GM18502 (cell line): ENCODE measurements around the gene CDC42EP2.

ENCODE experiments used
- ATAC-seq: cut with Tn5 transposase; IDR thresholded peaks from one replicate; pipeline ENCODE4 v1.9.1; 2021; ENCODE audit warnings: mild to moderate bottlenecking; ENCODE audit not compliant: unreplicated experiment, poor library complexity

The CDC42EP2 gene, protein sequence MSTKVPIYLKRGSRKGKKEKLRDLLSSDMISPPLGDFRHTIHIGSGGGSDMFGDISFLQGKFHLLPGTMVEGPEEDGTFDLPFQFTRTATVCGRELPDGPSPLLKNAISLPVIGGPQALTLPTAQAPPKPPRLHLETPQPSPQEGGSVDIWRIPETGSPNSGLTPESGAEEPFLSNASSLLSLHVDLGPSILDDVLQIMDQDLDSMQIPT

DNA sequence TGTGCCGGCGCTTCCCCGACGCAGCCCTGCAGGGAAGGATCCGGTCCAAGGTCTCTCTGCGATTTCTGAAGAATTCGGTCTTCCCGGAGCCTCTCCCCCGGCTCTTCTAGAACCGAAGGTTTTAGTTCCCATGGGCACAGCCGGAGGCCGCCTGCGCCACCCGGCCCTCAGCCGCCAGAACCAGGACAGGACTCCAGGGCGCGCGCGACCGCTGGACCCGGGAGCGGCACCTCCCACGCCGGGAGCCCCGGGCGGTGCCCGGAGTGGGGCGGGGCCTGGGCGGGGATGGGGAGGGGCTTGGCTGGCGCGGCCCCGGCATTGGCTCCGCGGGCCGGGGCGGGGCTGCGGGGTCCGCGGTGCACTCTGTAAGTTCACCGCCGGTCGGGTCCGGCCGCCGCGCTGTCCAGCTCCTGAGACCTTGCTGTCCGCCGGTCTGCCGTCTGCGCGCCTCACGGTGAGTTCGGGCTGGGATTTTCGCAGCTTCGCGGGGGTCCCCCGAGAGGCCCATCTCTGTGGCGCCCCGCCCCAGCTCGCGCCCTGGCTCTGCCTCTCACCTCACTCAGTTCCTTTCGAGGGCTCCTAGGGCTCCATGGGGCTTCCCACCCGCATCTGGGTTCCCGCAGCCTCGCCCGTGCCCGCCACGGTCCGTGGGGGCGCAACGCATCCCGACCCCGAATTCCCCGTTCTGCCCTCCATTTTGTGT lies at the start of gene CDC42EP2:
TSS of gene CDC42EP2 (plus strand) at position 366 of the 703 bp plus-strand sequence. CDS start 6,033 bp downstream, outside the sequence.
- peak; percentile 83 for ATAC-seq

DNA sequence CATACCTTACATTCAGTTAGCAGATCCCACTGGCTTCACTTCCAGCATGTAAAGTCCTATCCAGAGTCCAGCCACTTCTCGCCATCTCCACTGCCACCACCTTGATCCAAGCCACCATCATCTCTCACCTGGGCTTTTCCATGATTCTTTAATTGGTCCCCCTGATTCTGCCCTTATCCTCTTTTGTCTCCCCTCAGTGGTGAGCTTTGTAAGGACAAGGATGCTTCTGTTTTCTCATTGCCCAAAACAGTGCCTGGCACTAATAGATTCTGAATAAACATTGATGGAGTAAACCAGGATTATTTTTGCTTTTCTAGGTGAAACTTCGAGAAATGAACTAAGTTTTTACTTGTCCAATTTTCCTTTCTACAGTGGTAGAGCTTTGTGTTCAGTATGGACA lies 48.5 kb upstream of the CDC42EP2 start:
- ATAC-seq, result no peak

DNA sequence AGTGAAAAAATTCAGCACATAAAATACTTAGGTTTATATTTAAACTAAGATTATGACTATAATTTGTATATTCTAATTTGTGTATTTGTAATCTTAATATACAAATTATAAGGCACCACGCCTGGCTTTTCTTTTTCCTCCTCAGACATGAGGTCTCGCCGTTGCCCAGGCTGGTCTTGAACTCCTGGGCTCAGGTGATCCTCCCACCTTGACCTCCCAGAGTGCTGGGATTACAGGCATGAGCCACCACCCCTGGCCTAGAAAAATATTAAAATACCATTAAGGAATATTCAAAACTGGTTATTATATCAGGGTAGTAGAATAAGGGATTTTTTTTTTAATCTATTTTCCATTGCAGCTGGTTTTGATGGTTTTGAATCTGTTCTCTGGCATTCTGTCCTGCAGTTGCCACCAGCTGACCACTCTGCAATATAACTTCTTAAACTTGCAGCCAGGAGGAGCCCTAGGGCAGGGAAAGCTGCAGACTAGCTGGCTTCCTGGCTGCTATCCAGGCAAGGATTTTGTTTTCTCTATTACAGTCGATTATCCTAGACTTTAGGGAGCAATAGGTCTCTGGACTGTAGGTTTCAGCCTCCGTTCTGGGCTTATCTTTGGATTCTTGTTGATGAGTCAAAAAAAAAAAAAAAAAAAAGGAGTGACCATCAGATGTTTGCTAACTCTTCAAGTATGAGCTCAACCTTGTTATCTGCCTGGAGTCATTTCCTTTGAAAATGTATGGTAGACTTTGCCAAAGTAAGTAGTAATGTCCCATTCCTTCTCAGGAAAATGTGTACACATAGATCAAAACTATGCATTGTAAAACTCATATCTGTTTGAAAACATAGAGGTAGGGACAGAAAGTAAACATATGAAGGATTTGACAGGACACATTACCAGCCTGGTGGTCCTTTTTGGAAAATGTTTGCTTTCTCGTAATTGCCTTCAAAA lies 39.7 kb upstream of the CDC42EP2 start:
- ATAC-seq, result no peak

DNA sequence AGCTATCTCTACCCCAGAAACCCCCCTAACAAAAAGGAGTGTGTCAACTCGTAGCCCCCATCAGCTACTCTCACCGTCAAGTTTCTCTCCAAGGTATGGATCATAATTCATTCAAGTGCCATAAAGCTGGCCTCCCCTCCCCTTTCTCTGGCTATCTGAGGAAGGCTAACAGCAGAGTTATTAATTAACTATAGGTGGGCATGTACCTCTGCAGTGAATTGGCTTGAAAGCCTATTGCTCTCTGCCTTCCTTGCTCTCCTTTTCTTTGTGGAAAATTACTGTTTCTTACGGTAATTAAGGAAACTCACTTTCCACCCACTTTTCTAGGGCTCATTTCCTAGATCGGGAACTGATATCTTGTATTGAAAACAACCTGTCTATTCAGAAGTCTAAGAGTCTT lies 38.8 kb upstream of the CDC42EP2 start:
- no peak for ATAC-seq

DNA sequence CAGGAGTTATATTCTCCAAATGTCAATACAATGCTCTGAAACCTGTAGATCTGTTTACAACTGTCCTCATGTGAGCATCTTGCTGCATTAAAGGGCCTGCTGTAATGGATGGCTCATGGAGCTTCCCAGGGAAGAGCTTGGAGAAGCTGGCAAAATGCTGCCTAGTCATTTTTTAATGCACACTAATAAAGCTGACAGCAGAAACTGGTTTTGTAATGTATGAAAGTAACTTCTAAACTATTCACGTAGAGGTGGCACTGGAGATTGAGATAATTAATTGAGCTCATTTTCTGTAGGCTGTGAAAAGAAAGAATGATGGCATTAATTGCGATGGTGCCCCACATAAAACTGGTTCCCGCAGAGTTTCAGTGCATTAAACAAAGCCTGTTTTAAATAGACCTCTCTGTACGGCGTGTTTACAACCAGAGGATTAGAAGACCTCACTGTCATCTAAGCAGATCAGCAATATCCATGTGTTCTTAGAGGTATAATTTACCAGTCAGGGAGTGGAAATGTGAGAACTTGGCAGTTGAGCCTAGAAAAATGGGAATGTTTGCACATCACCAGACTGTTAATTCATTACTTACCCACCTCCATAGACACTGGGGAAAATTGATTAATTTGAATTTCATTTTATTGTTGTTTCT lies 36.9 kb upstream of the CDC42EP2 start:
- ATAC-seq, result no peak

DNA sequence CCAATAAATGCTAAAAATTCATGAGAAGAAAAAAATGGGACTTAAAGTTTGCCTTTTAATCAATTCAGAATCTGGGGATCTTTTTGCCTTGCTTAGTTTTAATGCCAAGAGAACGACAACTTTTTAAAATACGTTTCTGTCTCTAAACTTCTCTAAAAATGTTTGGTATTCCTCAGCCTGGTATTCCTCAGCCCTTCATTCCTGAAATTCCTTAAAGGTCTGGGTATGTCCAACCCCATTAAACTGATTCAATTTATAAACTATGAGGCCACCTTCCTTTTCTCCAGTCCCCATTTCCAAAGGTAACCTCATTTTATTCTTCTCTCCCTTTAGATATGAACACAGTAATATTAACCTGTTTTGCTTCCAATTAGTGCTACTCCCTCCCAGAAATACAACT lies 36.3 kb upstream of the CDC42EP2 start:
- ATAC-seq, result no peak

DNA sequence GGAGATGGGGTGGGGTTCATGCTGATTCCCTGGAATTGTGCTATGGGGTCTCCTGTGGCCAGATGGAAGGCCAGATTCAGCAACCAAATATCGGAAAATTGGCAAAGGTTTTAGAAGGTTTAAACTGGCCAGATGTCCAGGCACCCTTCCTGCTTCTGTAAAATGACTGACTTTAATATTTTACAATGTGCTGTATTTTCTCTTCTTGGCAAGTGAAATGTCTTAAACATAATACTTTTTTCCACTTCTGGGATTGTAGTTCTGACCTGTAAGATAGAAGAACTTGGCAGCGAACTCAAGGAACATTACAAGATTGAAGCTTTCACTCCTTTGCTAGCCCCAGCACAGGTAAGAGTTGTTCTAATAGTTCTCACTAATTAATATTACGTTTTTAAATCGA lies 35.4 kb upstream of the CDC42EP2 start:
- ATAC-seq, result no peak

DNA sequence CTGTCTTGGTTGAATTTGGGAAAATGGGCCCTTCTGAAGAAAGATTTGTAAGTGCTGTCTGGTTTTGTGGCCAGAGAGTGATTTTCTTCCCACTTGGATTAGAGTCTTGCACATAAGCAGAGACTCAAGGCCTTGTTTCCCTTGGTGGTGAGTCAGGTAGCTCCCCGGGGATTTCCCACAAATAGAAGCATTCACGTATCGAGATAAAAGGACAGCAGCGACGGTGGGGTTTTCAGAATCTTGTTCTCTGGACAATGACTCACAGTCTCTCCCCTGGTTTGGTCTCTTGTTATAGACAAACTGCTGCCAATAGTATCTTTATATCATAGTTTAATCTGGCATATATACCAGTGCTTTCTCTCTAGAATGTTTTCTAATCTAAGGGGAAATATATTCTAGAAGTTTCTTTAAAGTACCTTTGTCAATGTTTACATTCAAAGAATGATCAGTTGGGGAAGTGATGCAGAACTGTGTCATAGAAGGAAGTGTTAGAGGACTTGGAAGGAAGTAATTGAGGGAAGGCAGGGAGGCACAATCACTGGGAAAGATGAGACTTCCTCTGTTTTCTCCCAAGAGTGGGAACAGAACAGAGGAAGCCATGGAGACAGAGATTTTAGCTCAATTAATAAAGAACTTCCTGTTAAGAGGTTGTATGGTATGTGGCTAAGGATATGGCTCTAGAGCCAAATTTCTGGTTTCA lies 34.8 kb upstream of the CDC42EP2 start:
- ATAC-seq, result no peak

DNA sequence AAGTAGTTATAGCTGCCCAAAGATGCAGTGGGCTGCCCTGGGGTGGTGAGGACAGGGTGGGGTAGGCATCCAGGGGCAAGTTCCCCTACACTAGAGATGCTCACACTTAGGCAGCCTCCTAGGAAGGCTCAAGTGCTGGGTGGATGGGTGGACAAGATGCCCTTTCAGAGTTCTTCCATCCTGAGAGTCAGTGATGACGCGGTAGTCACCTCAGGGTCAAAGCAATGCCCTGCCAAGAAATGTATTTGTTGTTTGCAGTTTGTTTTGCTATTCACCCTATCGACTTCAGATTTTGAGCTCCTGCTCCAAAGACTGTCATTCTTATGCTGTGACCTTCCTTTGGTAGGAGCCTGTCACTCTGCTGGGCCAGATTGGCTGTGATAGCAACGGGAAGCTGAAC lies 34.0 kb upstream of the CDC42EP2 start:
- no peak for ATAC-seq

DNA sequence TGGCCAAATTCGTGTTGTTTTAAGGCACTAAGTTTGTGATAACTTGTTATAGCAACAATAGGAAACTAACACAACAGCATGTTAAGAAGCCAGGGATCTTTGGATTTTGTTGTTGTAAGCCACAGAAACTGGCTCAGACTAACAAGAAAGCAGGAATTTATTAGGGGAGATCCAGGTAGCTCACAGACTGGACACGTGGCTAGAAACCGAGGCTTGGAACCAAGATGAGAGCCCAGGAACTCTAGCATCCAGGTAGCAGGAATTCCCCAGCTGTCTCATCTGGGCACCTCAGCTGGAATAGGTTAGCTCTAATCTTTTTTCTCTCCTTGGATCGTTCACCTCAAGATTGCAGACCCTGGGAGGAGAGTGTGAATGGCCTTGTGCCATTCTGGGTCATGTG lies 28.0 kb upstream of the CDC42EP2 start:
- ATAC-seq, result no peak

DNA sequence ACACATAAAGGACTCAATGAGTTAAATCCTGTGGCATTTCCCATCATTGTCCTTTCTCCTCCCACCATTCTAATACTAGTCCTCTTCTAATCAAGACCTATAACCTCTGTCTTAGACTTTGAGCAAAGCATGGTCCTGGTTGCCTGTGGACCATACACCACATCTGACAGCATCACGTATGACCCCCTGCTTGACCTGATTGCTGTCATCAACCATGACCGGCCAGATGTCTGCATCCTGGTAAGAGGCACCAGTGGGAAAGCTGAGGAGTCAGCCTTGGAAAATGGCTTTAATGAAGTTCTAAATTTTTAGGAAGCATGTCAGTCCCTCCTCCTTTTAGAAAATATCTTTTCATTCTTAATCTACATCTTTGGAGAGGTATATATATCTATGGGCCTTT lies 27.1 kb upstream of the CDC42EP2 start:
- ATAC-seq, result no peak

DNA sequence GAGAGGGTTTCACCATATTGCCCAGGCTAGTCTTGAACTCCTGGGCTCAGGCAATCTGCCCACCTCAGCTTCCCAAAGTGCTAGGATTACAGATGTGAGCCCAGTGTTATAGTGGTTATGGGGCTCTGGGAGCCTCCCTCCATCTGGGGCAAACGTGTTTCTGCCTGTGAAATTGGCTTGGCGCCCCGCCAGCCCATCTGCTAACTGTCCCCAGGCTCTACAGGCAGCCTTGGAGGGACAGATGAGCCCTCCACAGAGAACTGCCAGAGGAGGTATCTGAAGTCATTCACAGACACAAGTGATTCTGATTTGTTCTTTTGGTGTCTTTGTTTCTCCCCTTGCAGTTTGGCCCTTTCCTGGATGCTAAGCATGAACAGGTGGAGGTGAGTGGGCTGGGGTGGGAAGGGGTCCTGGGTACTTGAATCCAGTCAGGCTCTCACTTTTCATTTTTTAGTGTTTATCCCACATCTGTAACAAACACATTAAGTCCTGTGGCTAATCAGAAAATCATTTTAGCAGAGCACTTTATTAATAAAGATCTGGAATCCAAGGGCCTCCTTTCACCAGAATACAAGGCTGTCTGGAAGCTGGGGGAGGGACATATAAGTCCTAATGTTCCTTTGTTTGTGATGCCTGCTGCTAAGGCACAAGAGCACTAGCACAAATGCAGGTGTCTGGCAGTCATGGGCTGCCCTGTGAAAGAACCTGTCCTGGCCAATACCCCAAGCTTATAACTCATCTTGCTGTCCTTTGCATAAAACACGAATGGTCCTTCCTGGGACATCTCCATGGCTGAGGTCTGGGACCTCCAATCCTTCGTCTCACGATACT lies 25.7 kb upstream of the CDC42EP2 start:
- ATAC-seq, result no peak

DNA sequence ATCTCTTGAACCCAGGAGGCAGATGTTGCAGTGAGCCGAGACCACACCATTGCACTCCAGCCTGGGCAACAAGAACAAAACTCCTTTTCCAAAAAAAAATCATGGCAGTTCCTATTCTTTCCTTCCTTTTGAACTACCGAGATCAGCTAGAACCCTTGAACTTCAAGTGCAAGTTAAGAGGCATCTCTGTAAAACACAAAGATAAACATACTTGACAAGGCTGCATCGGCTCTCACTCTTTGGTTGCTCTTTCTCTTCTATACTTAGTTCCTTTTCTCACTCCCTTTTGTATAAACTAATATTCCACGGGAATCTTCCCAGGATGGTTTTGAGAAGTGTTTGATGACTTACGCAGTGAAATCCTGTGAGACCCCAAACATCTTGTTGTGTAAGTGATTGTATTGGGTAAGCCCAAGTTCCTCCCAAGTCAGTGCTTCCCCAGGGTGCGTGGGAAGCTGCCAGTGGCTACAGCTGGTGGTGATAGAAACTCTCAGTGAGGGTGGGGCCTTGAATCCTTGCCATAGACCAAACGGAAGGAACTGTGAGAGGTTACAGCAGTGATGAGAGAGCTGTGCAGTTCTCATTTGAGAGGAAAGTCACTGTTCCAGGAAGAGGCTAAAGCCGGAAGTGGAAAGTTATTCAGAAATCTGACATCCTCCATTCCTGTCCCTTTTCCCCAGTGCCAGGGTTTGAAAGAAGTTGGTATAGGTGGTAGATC lies 24.1 kb upstream of the CDC42EP2 start:
- ATAC-seq, result no peak

DNA sequence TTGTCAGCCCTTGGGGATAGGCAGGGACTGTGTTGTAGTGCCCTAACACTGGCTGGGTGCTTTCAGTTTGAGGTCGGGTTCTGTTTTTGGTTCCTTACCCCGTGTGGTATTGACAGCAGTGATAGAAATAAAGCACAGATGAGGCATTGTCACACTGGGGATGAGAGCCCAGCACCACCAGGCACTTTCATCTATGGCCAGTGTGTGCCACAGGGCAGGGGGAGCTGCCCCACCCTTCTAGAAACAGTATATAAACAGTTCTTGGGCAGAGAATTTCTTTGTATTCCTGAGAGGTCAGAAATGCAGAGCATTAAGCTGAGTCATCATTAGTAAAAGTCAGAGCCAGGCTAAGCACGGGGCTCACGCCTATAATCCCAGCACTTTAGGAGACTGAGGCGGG lies 23.1 kb upstream of the CDC42EP2 start:
- ATAC-seq, result no peak

DNA sequence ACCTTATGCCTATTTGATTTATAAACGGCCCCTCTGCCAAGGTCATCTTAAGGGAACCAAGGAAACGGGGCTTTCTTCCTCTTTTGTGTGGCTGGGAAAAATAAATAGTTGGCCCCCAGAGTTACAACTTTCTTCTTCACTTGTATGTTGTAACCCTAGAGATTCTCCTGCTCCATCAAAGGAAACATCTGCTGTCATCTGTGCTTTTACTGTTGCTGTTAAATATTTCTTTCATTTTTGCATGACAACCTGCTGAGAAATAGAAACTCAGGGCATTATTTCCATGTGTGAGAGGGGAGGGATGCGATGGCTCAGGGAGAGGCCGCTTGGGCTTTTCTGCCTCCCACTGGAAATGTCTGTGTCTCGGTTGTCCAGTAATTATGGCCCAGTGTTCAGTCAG lies 21.8 kb upstream of the CDC42EP2 start:
- no peak for ATAC-seq

DNA sequence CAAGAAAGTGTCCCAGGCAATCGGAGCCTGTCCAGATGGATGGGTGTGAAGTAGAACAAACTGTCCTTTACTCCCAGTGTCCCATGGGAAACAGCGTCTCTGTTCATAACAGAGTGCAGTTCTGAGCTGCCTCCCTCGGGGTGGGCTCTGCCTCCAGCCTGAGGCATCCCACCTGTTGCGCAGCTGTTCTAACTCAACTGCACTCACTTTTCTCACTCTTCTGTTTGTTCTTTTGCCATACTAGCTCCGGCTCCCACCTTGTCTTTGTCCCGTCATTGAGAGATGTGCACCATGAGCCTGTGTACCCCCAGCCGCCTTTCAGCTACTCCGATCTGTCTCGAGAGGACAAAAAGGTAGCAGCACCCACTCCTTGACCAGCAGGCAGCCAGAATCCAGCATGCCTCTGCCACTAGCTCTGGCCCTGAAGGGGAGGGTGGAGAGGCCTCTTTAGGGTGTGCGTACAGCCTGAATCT lies 20.7 kb upstream of the CDC42EP2 start:
- no peak for ATAC-seq

DNA sequence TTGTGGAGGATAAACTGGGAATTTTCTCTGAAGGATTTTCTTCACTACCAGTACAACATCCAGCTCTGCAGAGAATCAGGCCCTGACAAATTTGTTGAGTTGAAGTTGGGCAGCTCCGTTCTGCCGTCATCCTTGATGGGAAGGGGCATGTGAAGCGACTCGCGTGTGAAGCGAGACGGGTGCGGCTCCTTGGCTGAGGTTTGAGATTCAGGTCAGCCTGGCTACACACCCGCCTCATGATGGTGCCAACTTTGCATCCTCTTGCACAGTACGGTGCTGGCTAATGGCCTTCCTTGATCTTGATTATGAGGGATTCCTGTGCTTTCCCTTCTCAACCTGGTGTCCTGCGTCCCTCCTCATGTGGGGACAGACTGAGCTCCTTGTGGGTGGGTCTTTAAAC lies 19.7 kb upstream of the CDC42EP2 start:
- no peak for ATAC-seq

DNA sequence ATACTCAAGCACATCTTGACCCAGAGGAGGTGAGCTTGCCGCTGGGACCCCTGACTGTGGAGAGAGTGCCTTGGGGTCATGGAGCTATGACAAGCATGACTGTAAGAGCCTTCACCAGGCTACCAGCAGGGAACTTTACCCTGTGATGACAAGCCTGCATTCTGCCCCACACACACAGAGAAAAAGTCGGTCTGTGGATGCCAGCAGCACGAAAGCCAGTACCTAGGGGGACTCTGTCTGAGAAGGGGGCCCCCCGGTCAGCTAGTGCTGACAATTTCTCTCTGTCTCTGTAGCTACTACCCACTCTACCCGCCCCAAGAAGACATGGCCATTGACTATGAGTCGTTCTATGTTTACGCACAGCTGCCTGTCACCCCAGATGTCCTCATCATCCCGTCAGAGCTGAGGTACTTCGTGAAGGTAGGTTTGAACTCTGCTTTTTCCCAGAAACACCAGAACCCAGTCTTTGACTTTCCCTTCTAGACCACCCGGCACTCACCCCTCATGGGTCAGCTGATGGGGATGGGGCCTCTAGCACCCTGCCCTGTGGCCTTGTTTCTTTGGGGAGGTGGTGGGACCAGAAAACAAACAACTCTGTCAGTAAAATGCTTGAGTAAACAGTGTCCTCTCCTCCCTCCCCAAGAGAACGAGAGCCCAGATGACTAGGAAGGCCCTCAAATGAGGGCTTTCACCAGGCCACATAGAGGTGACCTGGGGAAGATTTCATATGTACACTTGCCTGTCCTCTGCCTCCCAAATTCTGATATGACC lies 18.9 kb upstream of the CDC42EP2 start:
- ATAC-seq, result no peak
